Stromal cell of bone marrow (primary cell): ENCODE data around the gene SLX4IP.
A peak's percentile ranks its signal among the peaks of the same experiment; 100 is the strongest.

Source experiments
- DNase-seq: peaks from one replicate; pipeline ENCODE4 v3.0.0-alpha.2; 2012; ENCODE audit warnings: low read depth

The SLX4IP gene

GRCh38 chr20:10551732-10552724, 116.9 kb downstream of the SLX4IP start:
- DNase-seq: no peak

- DNase-seq: peak; percentile 49
These were observed 118.3 kb downstream of the SLX4IP start for GRCh38 chr20:10553326-10553984.

DNA sequence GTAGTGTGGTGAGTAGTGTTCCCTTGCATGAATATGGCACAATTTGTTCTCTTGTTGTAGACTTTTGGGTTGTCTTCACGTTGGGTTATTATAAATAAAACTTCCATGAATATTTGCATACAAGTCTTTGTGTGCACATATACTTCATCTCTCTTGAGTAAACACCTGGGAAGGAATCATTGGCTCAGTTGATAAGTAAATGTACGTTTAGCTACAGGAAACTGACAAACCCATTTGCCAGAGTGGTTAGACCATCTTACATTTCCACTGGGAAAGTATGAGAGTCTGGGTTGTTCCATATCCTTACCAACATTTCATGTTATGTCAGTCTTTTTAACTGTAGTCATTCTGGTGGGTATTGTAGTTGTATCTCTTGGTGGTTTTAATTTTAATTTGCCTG, 119.2 kb downstream of the SLX4IP start:
- DNase-seq: no peak

DNA sequence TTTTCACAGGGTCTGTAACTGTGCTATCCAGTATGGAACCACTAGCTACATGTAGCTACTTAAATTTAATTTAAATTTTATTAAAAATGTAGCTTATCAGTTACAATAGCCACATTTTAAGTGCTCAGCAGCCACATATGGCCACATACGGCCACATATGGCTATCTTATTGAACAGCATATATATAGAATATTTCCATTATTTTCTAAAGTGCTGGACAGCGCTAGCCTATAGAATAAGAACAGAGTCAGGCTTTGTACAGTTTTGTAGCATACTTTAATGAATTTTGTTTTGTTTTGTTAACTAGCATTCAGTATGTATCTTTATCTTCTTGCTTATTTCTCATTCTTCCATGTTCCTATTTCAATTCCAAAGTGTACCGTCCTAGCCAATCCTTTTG, 120.3 kb downstream of the SLX4IP start:
- no peak for DNase-seq

GRCh38 chr20:10555865-10556308, 120.8 kb downstream of the SLX4IP start:
- DNase-seq: peak; percentile 39

DNA sequence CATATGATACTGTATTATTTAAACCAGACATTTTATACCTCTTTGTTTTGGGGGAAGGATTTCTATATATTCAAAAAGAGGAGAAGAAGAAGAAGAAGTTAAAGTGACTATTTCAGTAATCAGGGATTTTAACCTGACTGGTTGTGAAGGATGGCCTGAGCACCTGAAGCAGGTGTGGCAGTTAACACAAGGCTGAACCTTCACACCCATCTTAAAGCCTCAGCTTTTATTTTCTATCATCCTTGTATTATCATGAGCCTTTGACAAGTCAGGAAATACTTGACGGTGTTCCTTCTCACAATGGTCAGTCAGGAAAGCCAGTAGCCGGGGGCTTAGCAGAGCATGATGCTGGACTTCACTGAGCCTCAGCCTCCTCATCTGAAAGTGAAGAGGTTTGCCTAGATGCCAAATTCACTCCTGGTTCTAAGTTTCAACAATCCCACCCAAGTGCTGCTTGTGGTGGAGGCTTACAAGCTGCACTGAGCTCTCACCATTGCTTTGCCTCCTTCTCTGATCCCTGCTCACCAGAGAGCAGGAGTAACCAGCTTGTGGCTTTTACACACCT, 121.5 kb downstream of the SLX4IP start:
- DNase-seq: no peak

GRCh38 chr20:10557685-10558084, 122.6 kb downstream of the SLX4IP start:
- no peak for DNase-seq

GRCh38 chr20:10558635-10559187, 123.6 kb downstream of the SLX4IP start:
- peak; percentile 54 for DNase-seq

- no peak for DNase-seq
These were observed 124.2 kb downstream of the SLX4IP start for GRCh38 chr20:10559266-10559665.

DNA sequence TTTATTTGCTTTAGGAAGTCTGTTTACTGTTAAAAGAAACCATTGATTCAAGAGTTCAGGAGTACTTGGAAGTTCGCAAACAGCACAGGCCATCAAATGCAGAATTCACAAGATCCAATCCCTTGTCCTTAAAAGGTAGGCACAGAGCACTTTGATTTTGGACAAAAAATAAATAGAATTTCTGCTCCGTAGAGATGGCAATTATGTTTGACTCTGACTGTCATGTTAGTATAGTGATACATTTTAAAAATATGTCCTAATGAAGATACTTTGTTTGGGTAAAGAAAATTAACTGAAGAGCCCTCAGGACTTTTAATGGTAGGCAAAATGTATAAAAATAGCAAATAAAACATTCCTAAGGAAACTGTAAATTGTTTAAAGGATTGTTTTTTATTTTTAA, 125.6 kb downstream of the SLX4IP start:
- no peak for DNase-seq

DNA sequence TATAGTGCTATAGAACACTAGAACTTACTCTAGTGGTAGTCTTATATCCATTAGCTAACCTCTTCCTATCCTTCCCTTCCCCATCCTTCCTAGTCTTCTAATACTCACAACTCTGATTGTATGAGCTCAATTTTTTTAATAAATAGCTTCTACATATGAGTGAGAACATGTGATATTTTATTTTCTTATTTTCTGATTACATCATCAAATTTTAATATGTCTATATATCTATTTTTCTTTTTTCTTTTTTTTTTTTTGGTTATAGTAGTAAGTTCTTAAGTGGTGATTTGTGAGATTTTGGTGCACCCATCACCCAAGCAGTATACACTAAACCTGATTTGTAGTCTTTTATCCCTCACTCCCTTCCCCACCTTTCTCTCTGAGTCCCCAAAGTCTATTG, 126.2 kb downstream of the SLX4IP start:
- DNase-seq: no peak

- no peak for DNase-seq
These were observed 127.8 kb downstream of the SLX4IP start for GRCh38 chr20:10562899-10563298.

- DNase-seq: no peak
These were observed 128.9 kb downstream of the SLX4IP start for GRCh38 chr20:10563935-10564492.

GRCh38 chr20:10565191-10565921, 130.3 kb downstream of the SLX4IP start:
- DNase-seq: peak; percentile 70

- no peak for DNase-seq
These were observed 131.1 kb downstream of the SLX4IP start for GRCh38 chr20:10565922-10566897.

DNA sequence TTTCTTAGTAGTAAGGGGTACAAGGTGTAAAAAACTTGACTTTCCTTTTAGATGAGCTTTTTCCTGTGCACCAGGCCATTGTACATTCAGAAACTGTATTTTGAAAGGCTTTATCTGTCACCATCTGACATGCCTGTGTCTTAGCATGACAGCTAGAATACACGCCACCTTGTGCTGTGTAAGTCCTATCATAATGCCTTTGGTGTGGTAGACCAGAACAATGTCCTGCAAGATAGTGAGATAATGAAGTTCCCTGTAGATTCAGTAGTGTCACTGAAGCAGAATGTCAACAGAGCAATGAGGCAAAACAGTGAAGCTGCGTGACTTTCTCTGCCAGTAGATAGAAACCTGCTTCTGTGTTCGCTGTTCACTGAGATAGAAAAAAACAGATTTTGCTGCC, 132.9 kb downstream of the SLX4IP start:
- no peak for DNase-seq

DNA sequence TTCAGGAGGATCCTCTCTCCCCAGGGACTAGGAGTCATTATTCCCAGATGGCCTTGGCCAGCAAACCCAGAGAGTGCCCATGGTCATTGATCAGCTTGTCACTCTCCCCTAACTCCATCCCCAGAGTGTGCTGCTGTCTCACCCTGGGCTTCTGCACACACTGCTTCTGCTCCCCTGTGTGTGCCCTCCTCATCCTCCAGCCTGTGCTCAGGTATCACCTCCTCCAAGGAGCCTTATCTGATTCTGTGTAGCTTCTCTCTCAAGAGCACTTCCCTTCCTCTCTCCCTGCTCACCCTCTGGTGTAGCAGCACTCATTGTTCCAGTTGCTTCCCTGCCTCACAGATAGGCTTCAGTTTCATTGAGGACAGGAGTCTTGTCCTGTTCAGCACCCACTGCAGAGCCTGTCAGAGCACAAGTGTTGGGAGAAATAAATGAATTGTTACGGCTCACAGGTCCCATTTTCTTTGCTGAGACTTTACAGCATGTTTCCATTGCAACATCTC, 136.3 kb downstream of the SLX4IP start:
- DNase-seq: no peak

DNA sequence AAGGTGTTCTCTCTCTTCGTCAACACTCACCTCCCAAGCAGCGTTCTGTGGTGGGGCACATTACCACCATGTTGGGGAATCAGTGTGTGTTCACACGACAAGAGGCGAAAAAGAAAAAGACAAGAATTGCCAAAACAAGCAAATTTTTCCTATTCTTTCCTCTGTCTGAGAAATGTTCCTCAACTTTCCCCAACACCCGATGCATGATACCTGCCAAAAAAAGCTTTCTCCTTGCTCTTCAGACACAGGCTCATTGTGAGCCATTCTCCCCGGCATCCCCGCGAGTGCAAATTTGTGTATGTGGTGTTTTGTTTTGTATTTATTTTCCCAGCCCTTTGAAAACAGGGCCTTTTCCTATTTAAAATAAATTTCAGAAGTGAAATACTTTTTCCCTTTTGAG, 137.7 kb downstream of the SLX4IP start:
- no peak for DNase-seq

GRCh38 chr20:10573273-10573950, 138.3 kb downstream of the SLX4IP start:
- no peak for DNase-seq

DNA sequence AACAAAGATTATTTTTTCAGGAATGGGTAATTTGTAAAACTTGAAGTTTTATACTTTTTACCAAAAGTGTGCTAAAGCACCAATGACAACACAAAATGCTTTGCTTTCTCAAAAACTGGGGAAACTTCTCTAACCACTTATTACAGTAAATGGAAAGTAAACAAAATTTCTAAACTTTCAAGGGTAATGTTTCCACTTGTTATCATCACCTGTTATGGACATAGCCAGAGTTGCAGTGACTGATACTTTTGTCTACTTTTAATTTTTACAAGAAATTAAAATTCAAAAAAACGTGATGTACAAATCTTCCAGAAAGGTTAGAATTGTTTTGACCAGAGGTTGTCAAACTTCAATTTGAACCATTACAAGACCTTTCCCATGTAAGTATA, 138.8 kb downstream of the SLX4IP start:
- DNase-seq: no peak
